ENCODE results near the gene EGR2.
"Not testable (repeated sequence)": the region's sequence is repeated elsewhere in the genome, so short reads cannot be mapped to it uniquely, and the experiment has no call there.

EGR2 gene

GRCh38 chr10:62794306-62794705 lies 21.9 kb downstream of the EGR2 start:
- no peak for DNase-seq (ENCODE audit: low read depth)

GRCh38 chr10:62792261-62792660 lies 23.9 kb downstream of the EGR2 start:
- no peak for DNase-seq (ENCODE audit: low read depth)

GRCh38 chr10:62790571-62790970 lies 25.6 kb downstream of the EGR2 start:
- no peak for DNase-seq (ENCODE audit: low read depth)

GRCh38 chr10:62790019-62790555 lies 26.1 kb downstream of the EGR2 start:
- no peak for DNase-seq (ENCODE audit: low read depth)

GRCh38 chr10:62788861-62789467 lies 27.2 kb downstream of the EGR2 start:
- DNase-seq (ENCODE audit: low read depth), result no peak

GRCh38 chr10:62788285-62788684 lies 27.9 kb downstream of the EGR2 start:
- not testable (repeated sequence) for DNase-seq (ENCODE audit: low read depth)

GRCh38 chr10:62784537-62784936 lies 31.6 kb downstream of the EGR2 start:
- not testable (repeated sequence) for DNase-seq (ENCODE audit: low read depth)

- peak; percentile 76 for DNase-seq (ENCODE audit: low read depth)
These were observed 36.5 kb downstream of the EGR2 start for GRCh38 chr10:62779487-62780248.

GRCh38 chr10:62778125-62778524 lies 38.0 kb downstream of the EGR2 start:
- DNase-seq (ENCODE audit: low read depth), result no peak

- DNase-seq (ENCODE audit: low read depth), result no peak
These were observed 43.8 kb downstream of the EGR2 start for GRCh38 chr10:62772186-62772974.

GRCh38 chr10:62769574-62770242 lies 46.5 kb downstream of the EGR2 start:
- no peak for DNase-seq (ENCODE audit: low read depth)

GRCh38 chr10:62766386-62766785 lies 49.8 kb downstream of the EGR2 start:
- no peak for DNase-seq (ENCODE audit: low read depth)

GRCh38 chr10:62765726-62766125 lies 50.4 kb downstream of the EGR2 start:
- DNase-seq (ENCODE audit: low read depth), result no peak

- DNase-seq (ENCODE audit: low read depth), result no peak
These were observed 52.2 kb downstream of the EGR2 start for GRCh38 chr10:62764011-62764410.

- no peak for DNase-seq (ENCODE audit: low read depth)
These were observed 53.0 kb downstream of the EGR2 start for GRCh38 chr10:62763155-62763554.
